ENCODE results near the gene FGR.

FGR gene

GRCh38 chr1:27604579-27605299, 30.2 kb downstream of the FGR start:
- Histone ChIP-seq H3K79me2 (ENCODE audit: control insufficient read depth, insufficient read depth, low read length, unreplicated experiment) (peaks cover 35% of the 10 kb centered on the region), H2AFZ (ENCODE audit: low read length, unreplicated experiment) (no peak overlapping the region), H3K4me3 (ENCODE audit: low read depth, low read length) (peak overlapping the region; percentile 92), H3K36me3 (ENCODE audit: insufficient read depth, low read length) (no peaks in the 10 kb centered on the region), H3K27me3 (ENCODE audit: insufficient read depth, low read length) (no peaks in the 10 kb centered on the region), H3K27ac (ENCODE audit: low read depth, low read length) (no peak overlapping the region), H3K4me1 (ENCODE audit: control insufficient read depth, insufficient read depth, low read length, unreplicated experiment) (peaks cover 33% of the 10 kb centered on the region)

- Histone ChIP-seq H3K79me2 (ENCODE audit: control insufficient read depth, insufficient read depth, low read length, unreplicated experiment) (peaks cover 43% of the 10 kb centered on the region), H3K36me3 (ENCODE audit: insufficient read depth, low read length) (no peaks in the 10 kb centered on the region), H3K27ac (ENCODE audit: low read depth, low read length) (peak within 1 kb of the TSS; percentile 52; the same call in 1 of the 2 replicates), H3K4me3 (ENCODE audit: low read depth, low read length) (peak within 1 kb of the TSS; percentile 92), H3K4me1 (ENCODE audit: control insufficient read depth, insufficient read depth, low read length, unreplicated experiment) (peaks cover 41% of the 10 kb centered on the region), H2AFZ (ENCODE audit: low read length, unreplicated experiment) (peak within 1 kb of the TSS; percentile 57), H3K27me3 (ENCODE audit: insufficient read depth, low read length) (no peaks in the 10 kb centered on the region)
Observed at GRCh38 chr1:27603681-27604578, 31.1 kb downstream of the FGR start, which contains the start of gene AHDC1. TSS of gene AHDC1 (minus strand) at chr1:27604144. CDS start at chr1:27552115, 52,029 bp downstream.

GRCh38 chr1:27603309-27603680, 31.7 kb downstream of the FGR start:
- no peak overlapping the region for H2AFZ ChIP-seq (ENCODE audit: low read length, unreplicated experiment)
- H3K27ac ChIP-seq (ENCODE audit: low read depth, low read length) = peak overlapping the region; percentile 52; the same call in 1 of the 2 replicates
- no peaks in the 10 kb centered on the region for H3K36me3 ChIP-seq (ENCODE audit: insufficient read depth, low read length)
- no peaks in the 10 kb centered on the region for H3K27me3 ChIP-seq (ENCODE audit: insufficient read depth, low read length)
- peak overlapping the region; percentile 92 for H3K4me3 ChIP-seq (ENCODE audit: low read depth, low read length)
- H3K79me2 ChIP-seq (ENCODE audit: control insufficient read depth, insufficient read depth, low read length, unreplicated experiment) = peaks cover 49% of the 10 kb centered on the region
- peaks cover 47% of the 10 kb centered on the region for H3K4me1 ChIP-seq (ENCODE audit: control insufficient read depth, insufficient read depth, low read length, unreplicated experiment)

- Histone ChIP-seq H2AFZ (ENCODE audit: low read length, unreplicated experiment) (no peak overlapping the region), H3K36me3 (ENCODE audit: insufficient read depth, low read length) (no peaks in the 10 kb centered on the region), H3K27ac (ENCODE audit: low read depth, low read length) (peak overlapping the region; percentile 52), H3K79me2 (ENCODE audit: control insufficient read depth, insufficient read depth, low read length, unreplicated experiment) (peaks cover 55% of the 10 kb centered on the region), H3K27me3 (ENCODE audit: insufficient read depth, low read length) (no peaks in the 10 kb centered on the region), H3K4me3 (ENCODE audit: low read depth, low read length) (peak overlapping the region; percentile 92), H3K4me1 (ENCODE audit: control insufficient read depth, insufficient read depth, low read length, unreplicated experiment) (peaks cover 53% of the 10 kb centered on the region)
Observed at GRCh38 chr1:27602462-27603308, 32.3 kb downstream of the FGR start.

GRCh38 chr1:27601771-27602461, 33.1 kb downstream of the FGR start:
- Histone ChIP-seq H3K4me1 (ENCODE audit: control insufficient read depth, insufficient read depth, low read length, unreplicated experiment) (peaks cover 46% of the 10 kb centered on the region), H3K36me3 (ENCODE audit: insufficient read depth, low read length) (no peaks in the 10 kb centered on the region), H2AFZ (ENCODE audit: low read length, unreplicated experiment) (no peak overlapping the region), H3K79me2 (ENCODE audit: control insufficient read depth, insufficient read depth, low read length, unreplicated experiment) (peaks cover 63% of the 10 kb centered on the region), H3K27ac (ENCODE audit: low read depth, low read length) (peak overlapping the region; percentile 51), H3K27me3 (ENCODE audit: insufficient read depth, low read length) (no peaks in the 10 kb centered on the region), H3K4me3 (ENCODE audit: low read depth, low read length) (peak overlapping the region; percentile 92)

DNA sequence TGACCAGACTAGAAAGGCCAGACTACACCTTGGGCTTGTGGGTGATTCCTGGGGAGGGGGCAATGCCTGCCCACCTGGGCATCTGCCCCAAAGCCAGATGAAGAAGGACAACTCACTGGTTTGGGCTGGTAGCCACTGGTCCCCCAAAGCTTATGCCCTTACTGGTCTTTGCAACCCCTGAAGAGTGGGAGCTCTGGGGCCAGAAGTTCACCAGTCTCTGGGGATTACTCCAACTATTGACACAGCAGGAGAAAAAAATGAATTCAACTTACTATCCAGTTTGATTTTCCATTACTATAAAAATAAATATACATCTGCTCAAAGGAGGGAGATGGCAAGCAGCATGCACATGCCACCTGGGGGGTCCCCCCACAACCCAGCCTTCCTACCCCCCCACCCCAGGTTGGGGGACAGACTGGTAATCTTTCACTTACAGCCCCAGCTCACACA, 33.6 kb downstream of the FGR start:
- Histone ChIP-seq H3K79me2 (ENCODE audit: control insufficient read depth, insufficient read depth, low read length, unreplicated experiment) (peaks cover 68% of the 10 kb centered on the region), H2AFZ (ENCODE audit: low read length, unreplicated experiment) (no peak overlapping the region), H3K36me3 (ENCODE audit: insufficient read depth, low read length) (no peaks in the 10 kb centered on the region), H3K27me3 (ENCODE audit: insufficient read depth, low read length) (no peaks in the 10 kb centered on the region), H3K27ac (ENCODE audit: low read depth, low read length) (peak overlapping the region; percentile 51), H3K4me1 (ENCODE audit: control insufficient read depth, insufficient read depth, low read length, unreplicated experiment) (peaks cover 45% of the 10 kb centered on the region), H3K4me3 (ENCODE audit: low read depth, low read length) (peak overlapping the region; percentile 92)

GRCh38 chr1:27600498-27601175, 34.3 kb downstream of the FGR start:
- Histone ChIP-seq H3K4me3 (ENCODE audit: low read depth, low read length) (peak overlapping the region; percentile 92), H3K36me3 (ENCODE audit: insufficient read depth, low read length) (no peaks in the 10 kb centered on the region), H3K4me1 (ENCODE audit: control insufficient read depth, insufficient read depth, low read length, unreplicated experiment) (peaks cover 52% of the 10 kb centered on the region), H2AFZ (ENCODE audit: low read length, unreplicated experiment) (no peak overlapping the region), H3K27me3 (ENCODE audit: insufficient read depth, low read length) (no peaks in the 10 kb centered on the region), H3K79me2 (ENCODE audit: control insufficient read depth, insufficient read depth, low read length, unreplicated experiment) (peaks cover 75% of the 10 kb centered on the region), H3K27ac (ENCODE audit: low read depth, low read length) (peak overlapping the region; percentile 51)

GRCh38 chr1:27599605-27600497, 35.1 kb downstream of the FGR start:
- no peak overlapping the region for H2AFZ ChIP-seq (ENCODE audit: low read length, unreplicated experiment)
- peaks cover 60% of the 10 kb centered on the region for H3K4me1 ChIP-seq (ENCODE audit: control insufficient read depth, insufficient read depth, low read length, unreplicated experiment)
- H3K27me3 ChIP-seq (ENCODE audit: insufficient read depth, low read length) = no peaks in the 10 kb centered on the region
- peak overlapping the region; percentile 2; the same call in 1 of the 2 replicates for H3K27ac ChIP-seq (ENCODE audit: low read depth, low read length)
- peak overlapping the region; percentile 32 for H3K4me3 ChIP-seq (ENCODE audit: low read depth, low read length)
- peaks cover 83% of the 10 kb centered on the region for H3K79me2 ChIP-seq (ENCODE audit: control insufficient read depth, insufficient read depth, low read length, unreplicated experiment)
- no peaks in the 10 kb centered on the region for H3K36me3 ChIP-seq (ENCODE audit: insufficient read depth, low read length)
